ENCODE data around the gene F11. TPM values are rescaled to one million over a fixed set of nuclear protein-coding genes. Genes with fewer than 3 reads are reported as not detected.
A peak's percentile ranks its signal among the peaks of the same experiment; 100 is the strongest.

F11 gene
- total RNA-seq, 1 donor from 2014 or later = not detected

DNA sequence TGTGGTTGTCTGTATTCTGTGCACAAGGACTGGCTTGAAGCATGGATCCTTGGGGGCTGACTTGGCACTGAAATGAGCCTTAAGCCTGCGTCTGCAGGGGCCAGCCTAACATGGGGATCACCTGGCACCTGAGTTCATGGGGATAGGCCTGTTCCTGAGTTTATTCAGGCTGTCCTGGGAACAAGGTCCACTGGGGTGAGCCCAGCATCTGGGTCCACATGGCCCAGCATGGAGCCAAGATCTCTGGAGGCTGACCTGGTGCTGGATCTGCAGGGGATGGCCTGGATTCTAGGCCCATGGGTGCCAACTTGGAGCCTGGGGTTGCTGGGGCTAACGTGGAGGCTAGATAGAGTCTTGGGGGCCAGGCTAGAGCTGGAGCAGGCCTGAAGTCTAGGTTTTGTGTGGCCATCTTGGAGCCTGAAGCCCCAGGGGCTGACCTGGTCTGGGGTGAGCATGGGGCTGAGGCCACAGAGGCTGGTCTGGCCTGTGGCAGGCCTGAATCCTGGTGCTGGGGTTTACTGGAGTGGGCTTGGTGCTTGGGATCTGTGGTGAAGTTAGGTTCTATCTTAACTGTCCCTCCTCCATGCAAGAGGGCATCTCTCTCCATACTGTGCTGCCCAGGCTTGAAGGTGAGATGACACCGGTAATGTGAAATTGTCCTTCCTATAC, 39.3 kb upstream of the F11 start:
- Mint-ChIP-seq H3K36me3 (peaks cover 21% of the 10 kb centered on the region), H3K9me3 (peaks cover 42% of the 10 kb centered on the region), H3K27ac (no peak overlapping the region), H3K4me1 (peaks cover 12% of the 10 kb centered on the region), H3K4me3 (no peak overlapping the region), H3K27me3 (ENCODE audit: low read depth) (peaks cover 5% of the 10 kb centered on the region)
- TF ChIP-seq, protein P1, sequence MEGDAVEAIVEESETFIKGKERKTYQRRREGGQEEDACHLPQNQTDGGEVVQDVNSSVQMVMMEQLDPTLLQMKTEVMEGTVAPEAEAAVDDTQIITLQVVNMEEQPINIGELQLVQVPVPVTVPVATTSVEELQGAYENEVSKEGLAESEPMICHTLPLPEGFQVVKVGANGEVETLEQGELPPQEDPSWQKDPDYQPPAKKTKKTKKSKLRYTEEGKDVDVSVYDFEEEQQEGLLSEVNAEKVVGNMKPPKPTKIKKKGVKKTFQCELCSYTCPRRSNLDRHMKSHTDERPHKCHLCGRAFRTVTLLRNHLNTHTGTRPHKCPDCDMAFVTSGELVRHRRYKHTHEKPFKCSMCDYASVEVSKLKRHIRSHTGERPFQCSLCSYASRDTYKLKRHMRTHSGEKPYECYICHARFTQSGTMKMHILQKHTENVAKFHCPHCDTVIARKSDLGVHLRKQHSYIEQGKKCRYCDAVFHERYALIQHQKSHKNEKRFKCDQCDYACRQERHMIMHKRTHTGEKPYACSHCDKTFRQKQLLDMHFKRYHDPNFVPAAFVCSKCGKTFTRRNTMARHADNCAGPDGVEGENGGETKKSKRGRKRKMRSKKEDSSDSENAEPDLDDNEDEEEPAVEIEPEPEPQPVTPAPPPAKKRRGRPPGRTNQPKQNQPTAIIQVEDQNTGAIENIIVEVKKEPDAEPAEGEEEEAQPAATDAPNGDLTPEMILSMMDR (IDR thresholded peaks at IDR 0.05; ENCODE audit: unreplicated experiment) = no peak
- no peak for DNase-seq (ENCODE audit: low spot score in 2 of 2, unreplicated experiment in 2 of 2)

DNA sequence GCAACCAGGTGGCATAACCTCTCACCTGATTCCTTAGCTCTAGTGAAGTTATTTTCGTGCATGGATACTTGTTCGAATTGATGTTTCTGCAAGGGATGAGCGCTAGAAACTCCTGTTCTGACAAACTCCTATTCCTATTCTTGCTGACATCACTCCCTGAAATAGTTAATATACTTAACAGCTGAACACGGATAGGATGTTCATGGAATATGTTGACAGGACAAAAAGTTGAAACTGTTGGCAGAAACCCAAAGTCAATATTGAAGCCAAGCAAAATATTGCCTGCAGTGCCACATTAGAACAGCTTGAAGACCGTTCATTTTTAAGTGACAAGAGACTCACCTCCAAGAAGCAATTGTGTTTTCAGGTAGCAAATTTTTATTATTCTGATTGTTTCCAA, 38.8 kb upstream of the F11 start, which contains the start of gene KLKB1:
TSS of gene KLKB1 (plus strand) at position 287 of the 400 bp plus-strand sequence. CDS start 689 bp downstream, outside the sequence.
- no peak for DNase-seq (ENCODE audit: low spot score in 2 of 2, unreplicated experiment in 2 of 2)
- no peak within 1 kb of the TSS for H3K4me3 Mint-ChIP-seq
- H3K27ac Mint-ChIP-seq = peak within 1 kb of the TSS; percentile 71
- peaks cover 21% of the 10 kb centered on the region for H3K36me3 Mint-ChIP-seq
- peaks cover 37% of the 10 kb centered on the region for H3K9me3 Mint-ChIP-seq
- H3K27me3 Mint-ChIP-seq (ENCODE audit: low read depth) = peaks cover 5% of the 10 kb centered on the region
- TF ChIP-seq, protein P1 (IDR thresholded peaks at IDR 0.05; ENCODE audit: unreplicated experiment) = no peak
- H3K4me1 Mint-ChIP-seq = peaks cover 12% of the 10 kb centered on the region

DNA sequence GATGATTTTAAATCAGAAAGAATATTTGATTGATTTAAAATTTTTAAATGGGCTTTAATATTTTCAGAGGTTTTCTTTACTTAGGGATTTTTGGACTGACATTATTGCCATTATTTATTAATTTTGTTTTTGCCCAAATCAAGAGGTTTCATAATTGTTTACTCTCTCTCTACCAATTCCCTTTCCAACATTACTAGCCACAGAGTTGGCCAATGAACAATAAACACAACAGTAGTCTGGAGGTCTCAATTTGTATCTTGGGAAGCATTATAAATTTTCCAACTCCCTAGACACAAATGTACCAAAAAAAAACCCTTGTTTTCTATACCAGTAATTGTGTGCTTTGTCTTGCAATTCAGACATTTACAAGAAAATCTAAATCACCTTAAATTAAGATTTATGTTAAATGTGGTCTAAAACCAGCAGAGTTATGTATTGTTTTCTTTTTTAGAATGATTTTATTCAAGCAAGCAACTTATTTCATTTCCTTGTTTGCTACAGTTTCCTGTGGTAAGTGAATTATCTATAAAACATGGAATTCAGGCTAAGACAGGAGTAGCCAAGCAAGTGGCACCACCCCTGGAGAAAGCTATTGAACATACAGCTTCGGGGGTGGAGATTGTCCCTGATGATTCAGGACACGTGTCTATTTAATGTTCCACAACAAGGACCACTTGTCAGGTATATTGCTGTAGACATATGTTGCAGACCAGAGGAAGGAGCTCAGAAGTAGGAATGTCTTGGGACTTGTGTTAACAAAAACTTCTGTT, 38.1 kb upstream of the F11 start:
- Mint-ChIP-seq H3K4me1 (peaks cover 12% of the 10 kb centered on the region), H3K36me3 (peaks cover 21% of the 10 kb centered on the region), H3K9me3 (peaks cover 30% of the 10 kb centered on the region), H3K27ac (peak overlapping the region; percentile 71), H3K4me3 (no peak overlapping the region), H3K27me3 (ENCODE audit: low read depth) (peaks cover 5% of the 10 kb centered on the region)
- TF ChIP-seq, protein P1 (IDR thresholded peaks at IDR 0.05; ENCODE audit: unreplicated experiment) = no peak
- no peak for DNase-seq (ENCODE audit: low spot score in 2 of 2, unreplicated experiment in 2 of 2)

DNA sequence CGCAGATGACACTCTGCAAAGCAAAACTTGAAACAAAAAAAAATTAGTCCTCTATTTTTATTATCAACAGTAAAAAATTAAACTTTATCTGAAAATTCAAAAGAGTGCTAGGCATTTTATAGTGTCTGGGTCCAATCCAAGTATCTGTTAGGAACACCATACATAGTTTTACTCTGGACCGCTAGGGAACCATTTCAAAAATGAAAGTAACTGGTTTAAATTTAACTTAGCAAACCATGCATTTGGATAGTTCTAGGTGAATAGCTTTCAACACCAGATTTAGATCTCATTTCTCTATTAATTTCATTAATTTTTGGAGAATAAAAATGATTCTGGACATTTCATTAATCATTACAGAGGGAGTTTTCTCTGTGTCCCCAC, 37.5 kb upstream of the F11 start:
- Mint-ChIP-seq H3K27me3 (ENCODE audit: low read depth) (peaks cover under 1% of the 10 kb centered on the region), H3K9me3 (peaks cover 24% of the 10 kb centered on the region), H3K4me1 (peaks cover 12% of the 10 kb centered on the region), H3K36me3 (peaks cover 16% of the 10 kb centered on the region), H3K4me3 (no peak overlapping the region), H3K27ac (no peak overlapping the region)
- no peak for DNase-seq (ENCODE audit: low spot score in 2 of 2, unreplicated experiment in 2 of 2)
- TF ChIP-seq, protein P1 (IDR thresholded peaks at IDR 0.05; ENCODE audit: unreplicated experiment) = no peak

DNA sequence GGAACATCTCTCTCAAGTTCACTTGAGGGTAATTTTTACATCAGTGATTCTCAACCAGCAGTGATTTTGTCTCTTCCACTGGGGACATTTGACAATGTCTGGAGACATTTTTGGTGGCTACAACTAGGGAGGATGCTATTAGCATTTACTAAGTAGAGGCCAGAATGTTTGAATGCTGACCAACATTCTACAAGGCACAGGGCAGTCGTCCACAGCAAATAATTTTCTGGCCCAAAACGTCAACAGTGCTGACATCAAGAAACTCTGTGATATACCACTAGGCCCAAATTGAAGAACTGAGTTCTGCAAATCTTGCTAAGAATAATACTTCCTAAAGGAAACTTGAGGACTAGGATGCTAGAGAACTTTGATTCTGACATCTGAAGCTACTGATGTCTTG, 31.6 kb upstream of the F11 start:
- no peak overlapping the region for H3K27ac Mint-ChIP-seq
- no peaks in the 10 kb centered on the region for H3K4me1 Mint-ChIP-seq
- no peak for DNase-seq (ENCODE audit: low spot score in 2 of 2, unreplicated experiment in 2 of 2)
- H3K36me3 Mint-ChIP-seq = no peaks in the 10 kb centered on the region
- H3K9me3 Mint-ChIP-seq = peaks cover 6% of the 10 kb centered on the region
- TF ChIP-seq, protein P1 (IDR thresholded peaks at IDR 0.05; ENCODE audit: unreplicated experiment) = no peak
- H3K27me3 Mint-ChIP-seq (ENCODE audit: low read depth) = no peaks in the 10 kb centered on the region
- no peak overlapping the region for H3K4me3 Mint-ChIP-seq
